Adrenal gland (tissue), 12 donors: ENCODE results near the gene SLIT3. TPM values are rescaled to one million over a fixed set of nuclear protein-coding genes. Genes with fewer than 3 reads are reported as not detected.

Source experiments
- DNase-seq, 7 donors: peaks; one replicate each; pipeline ENCODE4 v3.0.0-alpha.2; 2019 to 2020
- H3K27ac ChIP-seq, 5 donors: fragments of 200-600 bp; sonication (generic) in 4 of 5; 1 replicate in 3 of 5; 2 replicates in 2 of 5; pipeline versions ENCODE4 v1.5.1 to v1.8.0; 2016 to 2020; ENCODE audit warnings: mild to moderate bottlenecking in 1 of 5
- H3K27me3 ChIP-seq: fragments of 200-600 bp; 2 replicates; pipeline ENCODE4 v1.8.0; 2021
- H3K36me3 ChIP-seq, 2 donors: fragments of 200-600 bp; replicated peaks in 1 of 2; 1 replicate in 1 of 2; 2 replicates in 1 of 2; pipeline versions ENCODE4 v1.5.1 to v1.8.0; 2018 to 2022
- H3K4me1 ChIP-seq, 2 donors: fragments of 200-600 bp; replicated peaks in 1 of 2; 1 replicate in 1 of 2; 2 replicates in 1 of 2; pipeline versions ENCODE4 v1.5.1 to v1.8.0; 2018 to 2021
- H3K4me3 ChIP-seq, 4 donors: fragments of 200-600 bp; sonication (generic) in 3 of 4; one replicate each; pipeline ENCODE4 v1.5.1; 2016 to 2018
- H3K9me3 ChIP-seq, 3 donors: fragments of 200-600 bp; sonication (generic) in 1 of 3; replicated peaks in 1 of 3; 1 replicate in 2 of 3; 2 replicates in 1 of 3; pipeline versions ENCODE4 v1.5.1 to v1.8.0; 2016 to 2021
- CTCF ChIP-seq, 6 experiments: fragments of 450-650 bp in 4 of 6; fragments of 200-600 bp in 2 of 6; sonication (generic) in 1 of 6; IDR thresholded peaks; 1 replicate in 5 of 6; 2 replicates in 1 of 6; pipeline versions ENCODE4 v1.5.1 to v1.8.0; 2016 to 2021; ENCODE audit warnings: antibody characterized with exemption in 6 of 6, mild to moderate bottlenecking in 2 of 6, moderate library complexity in 1 of 6
- POLR2A ChIP-seq, 2 donors: fragments of 450-650 bp; IDR thresholded peaks; one replicate each; pipeline ENCODE4 v1.6.1; 2017; ENCODE audit warnings: antibody characterized with exemption in 2 of 2, mild to moderate bottlenecking in 2 of 2, moderate library complexity in 1 of 2
- WGBS, 4 donors: extraction: QIAGEN DNeasy Blood & Tissue Kit in 2 of 4; methylation state at CpG; one replicate each; pipeline versions ENCODE4 v1.1.5 to v1.1.7; 2013 to 2017; 5-methylcytosine and 5-hydroxymethylcytosine counted together
- intact Hi-C, 2 donors: fragments of 100-400 bp; cut with DNase I; formaldehyde crosslinking; loops; one replicate each; pipeline versions ENCODE4 v1.14.1 to v1.15.0; 2022 to 2023
- polyA plus RNA-seq, 3 donors: library from polyadenylated mRNA; stranded (reverse); fragments of 200-250 nt in 2 of 3; fragments of 350-450 nt in 1 of 3; fragmentation: Illumina TruSeq in 1 of 3; extraction: RNeasy Lipid Tissue Mini Kit (QIAGEN cat#74804) in 1 of 3; gene quantifications; one replicate each; pipeline ENCODE4 v1.2.3, GENCODE V29; 2013 to 2014
- total RNA-seq, 9 donors: library from RNA; depleted of rRNA in 4 of 9; stranded (reverse); fragments of >200 nt in 4 of 9; fragments of 120-200 nt in 1 of 9; fragmentation: NEBNext Ultra II Directional in 1 of 9; extraction: Animal tissue kit (Norgen Biotek cat#: 25700) in 1 of 9; gene quantifications; one replicate each; pipeline versions ENCODE4 v1.1.0 to v1.2.4, GENCODE V29; 2013 to 2023
- donor health status: healthy with polysubstance abuse.
- donor health status: Bipolar disorder and iron deficiency.
- donor health status: DM: yes; HTN: yes; CAD: no.
- donor health status: DM: no; HTN: no; CAD: no.
- donor health status: DM: no; HTN: no; CAD: no.
- donor health status: DM: yes; HTN: yes; CAD: no.

SLIT3 gene
- total and polyA plus RNA-seq, 12 donors = 10.0 to 94.1 (median 32.8) TPM

- 75 to 79% (median 78%) methylated on average over 6 to 10 of the region's 10 CpGs for WGBS, 4 donors
- TF ChIP-seq CTCF (IDR thresholded peaks at IDR 0.05) (no peak), POLR2A (IDR thresholded peaks at IDR 0.05) (no peak)
- no peaks in the 10 kb centered on the region for H3K27me3 ChIP-seq
- intact Hi-C loops = no loop called here
- peak in 1 of 7 donors; percentile 39 for DNase-seq
- no peaks in the 10 kb centered on the region for H3K36me3 ChIP-seq
- H3K9me3 ChIP-seq = no peaks in the 10 kb centered on the region
- H3K4me1 ChIP-seq = no peaks in the 10 kb centered on the region
- H3K27ac ChIP-seq = peak overlapping the region in 1 of 5 donors; percentile 16
- H3K4me3 ChIP-seq = no peak overlapping the region
Observed at GRCh38 chr5:168713051-168713450, 587.9 kb downstream of the SLIT3 start.

GRCh38 chr5:168712280-168712924 is 588.5 kb downstream of the SLIT3 start:
- DNase-seq = peak in 2 of 7 donors; percentile 11 to 49
- H3K4me3 ChIP-seq = no peak overlapping the region
- no peaks in the 10 kb centered on the region for H3K9me3 ChIP-seq
- WGBS, 4 donors = 64 to 77% (median 75%) methylated on average over 11 of the region's 11 CpGs
- H3K27ac ChIP-seq = peak overlapping the region in 1 of 5 donors; percentile 38
- TF ChIP-seq POLR2A (IDR thresholded peaks at IDR 0.05) (no peak), CTCF (IDR thresholded peaks at IDR 0.05) (no peak)
- intact Hi-C loops = no loop called here
- no peaks in the 10 kb centered on the region for H3K36me3 ChIP-seq
- no peaks in the 10 kb centered on the region for H3K27me3 ChIP-seq
- no peaks in the 10 kb centered on the region for H3K4me1 ChIP-seq

- 85 to 95% (median 93%) methylated on average over 1 to 9 of the region's 9 CpGs for WGBS, 4 donors
- intact Hi-C loops = no loop called here
- Histone ChIP-seq H3K27me3 (no peaks in the 10 kb centered on the region), H3K9me3 (no peaks in the 10 kb centered on the region), H3K27ac (no peak overlapping the region), H3K4me1 (no peaks in the 10 kb centered on the region), H3K36me3 (no peaks in the 10 kb centered on the region), H3K4me3 (no peak overlapping the region)
- no peak for TF ChIP-seq CTCF (IDR thresholded peaks at IDR 0.05)
- TF ChIP-seq POLR2A (IDR thresholded peaks at IDR 0.05) = no peak
- peak in 1 of 7 donors; percentile 29 for DNase-seq
Observed at GRCh38 chr5:168710706-168711105, 590.2 kb downstream of the SLIT3 start.

GRCh38 chr5:168707716-168708695 is 592.9 kb downstream of the SLIT3 start:
- Histone ChIP-seq H3K4me3 (no peak overlapping the region), H3K4me1 (no peaks in the 10 kb centered on the region), H3K9me3 (no peaks in the 10 kb centered on the region), H3K27ac (no peak overlapping the region), H3K27me3 (no peaks in the 10 kb centered on the region), H3K36me3 (no peaks in the 10 kb centered on the region)
- TF ChIP-seq CTCF (IDR thresholded peaks at IDR 0.05) = no peak
- TF ChIP-seq POLR2A (IDR thresholded peaks at IDR 0.05) = no peak
- peak in 2 of 7 donors; percentile 3 to 34 for DNase-seq
- 86 to 92% (median 89%) methylated on average over 14 to 15 of the region's 15 CpGs for WGBS, 4 donors
- intact Hi-C loops = no loop called here
